Loucy (cell line): ENCODE data around the gene ZNF32.
"Not testable (repeated sequence)": the region's sequence is repeated elsewhere in the genome, so short reads cannot be mapped to it uniquely, and the experiment has no call there.

Source experiments
- H2AFZ ChIP-seq: fragments of 200-600 bp; sonication (generic); 2 replicates; pipeline ENCODE4 v1.6.0; 2016; ENCODE audit warnings: antibody characterized with exemption, mild to moderate bottlenecking, low read length, moderate library complexity
- H3F3A ChIP-seq: fragments of 200-600 bp; 2 replicates; pipeline ENCODE4 v1.6.0; 2016; ENCODE audit warnings: antibody characterized with exemption, low read depth, mild to moderate bottlenecking
- H3K27me3 ChIP-seq: fragments of 200-600 bp; sonication (generic); 2 replicates; pipeline ENCODE4 v1.6.1; 2014; ENCODE audit warnings: low read length, mild to moderate bottlenecking; ENCODE audit not compliant: insufficient read depth, poor library complexity, severe bottlenecking
- H3K36me3 ChIP-seq: fragments of 200-600 bp; sonication (generic); 2 replicates; pipeline ENCODE4 v1.6.1; 2016; ENCODE audit warnings: low read length; ENCODE audit not compliant: insufficient read depth
- H3K4me1 ChIP-seq: fragments of 200-600 bp; sonication (generic); 2 replicates; pipeline ENCODE4 v1.5.1; 2014; ENCODE audit warnings: low read length, mild to moderate bottlenecking; ENCODE audit not compliant: insufficient read depth, poor library complexity, severe bottlenecking
- H3K4me2 ChIP-seq: fragments of 200-600 bp; sonication (generic); 2 replicates; pipeline ENCODE4 v1.6.0; 2014; ENCODE audit warnings: antibody characterized with exemption, low read length, low read depth, mild to moderate bottlenecking; ENCODE audit not compliant: poor library complexity, severe bottlenecking
- H3K4me3 ChIP-seq: fragments of 200-600 bp; sonication (generic); 2 replicates; pipeline ENCODE4 v1.5.1; 2014; ENCODE audit warnings: low read length, mild to moderate bottlenecking, mixed read lengths; ENCODE audit not compliant: poor library complexity, severe bottlenecking
- H3K79me2 ChIP-seq: fragments of 200-600 bp; sonication (generic); 2 replicates; pipeline ENCODE4 v1.6.1; 2014; ENCODE audit warnings: low read length; ENCODE audit not compliant: insufficient read depth
- H3K9ac ChIP-seq: fragments of 200-600 bp; sonication (generic); 2 replicates; pipeline ENCODE4 v1.6.0; 2014; ENCODE audit warnings: mild to moderate bottlenecking, low read depth, low read length, moderate library complexity; ENCODE audit not compliant: poor library complexity, severe bottlenecking
- H3K9me2 ChIP-seq: fragments of 200-600 bp; sonication (generic); replicated peaks from 2 replicates; pipeline ENCODE4 v1.6.1; 2016; ENCODE audit warnings: low read depth, low read length, mixed read lengths
- H3K9me3 ChIP-seq: fragments of 200-600 bp; sonication (generic); 2 replicates; pipeline ENCODE4 v1.6.1; 2014; ENCODE audit warnings: mild to moderate bottlenecking, antibody characterized with exemption, low read length, low read depth; ENCODE audit not compliant: insufficient read depth
- H4K20me1 ChIP-seq: fragments of 200-600 bp; sonication (generic); 2 replicates; pipeline ENCODE4 v1.6.0; 2014; ENCODE audit warnings: antibody characterized with exemption, low read length, mild to moderate bottlenecking; ENCODE audit not compliant: insufficient read depth, poor library complexity, severe bottlenecking
- EZH2phosphoT487 ChIP-seq: fragments of 200-600 bp; IDR thresholded peaks from 2 replicates; pipeline ENCODE4 v1.6.1; 2018; ENCODE audit warnings: antibody characterized with exemption, mild to moderate bottlenecking, moderate library complexity, borderline replicate concordance
- TF ChIP-seq, protein P1 (sequence below): fragments of 200-600 bp; sonication (generic); conservative IDR thresholded peaks from 2 replicates; pipeline ENCODE4 v1.5.1; 2014; ENCODE audit warnings: mild to moderate bottlenecking, antibody characterized with exemption, low read length

The ZNF32 gene

GRCh38 chr10:43640603-43641002, 8.1 kb downstream of the ZNF32 start:
- TF ChIP-seq, protein P1, sequence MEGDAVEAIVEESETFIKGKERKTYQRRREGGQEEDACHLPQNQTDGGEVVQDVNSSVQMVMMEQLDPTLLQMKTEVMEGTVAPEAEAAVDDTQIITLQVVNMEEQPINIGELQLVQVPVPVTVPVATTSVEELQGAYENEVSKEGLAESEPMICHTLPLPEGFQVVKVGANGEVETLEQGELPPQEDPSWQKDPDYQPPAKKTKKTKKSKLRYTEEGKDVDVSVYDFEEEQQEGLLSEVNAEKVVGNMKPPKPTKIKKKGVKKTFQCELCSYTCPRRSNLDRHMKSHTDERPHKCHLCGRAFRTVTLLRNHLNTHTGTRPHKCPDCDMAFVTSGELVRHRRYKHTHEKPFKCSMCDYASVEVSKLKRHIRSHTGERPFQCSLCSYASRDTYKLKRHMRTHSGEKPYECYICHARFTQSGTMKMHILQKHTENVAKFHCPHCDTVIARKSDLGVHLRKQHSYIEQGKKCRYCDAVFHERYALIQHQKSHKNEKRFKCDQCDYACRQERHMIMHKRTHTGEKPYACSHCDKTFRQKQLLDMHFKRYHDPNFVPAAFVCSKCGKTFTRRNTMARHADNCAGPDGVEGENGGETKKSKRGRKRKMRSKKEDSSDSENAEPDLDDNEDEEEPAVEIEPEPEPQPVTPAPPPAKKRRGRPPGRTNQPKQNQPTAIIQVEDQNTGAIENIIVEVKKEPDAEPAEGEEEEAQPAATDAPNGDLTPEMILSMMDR = no peak
- TF ChIP-seq EZH2phosphoT487 = no peak
- Histone ChIP-seq H3K9me3 (peaks cover 33% of the 10 kb centered on the region; the same call in 1 of the 2 replicates), H3F3A (no peaks in the 10 kb centered on the region), H3K4me3 (no peak overlapping the region), H3K9ac (no peak overlapping the region), H4K20me1 (no peaks in the 10 kb centered on the region), H3K4me2 (no peak overlapping the region), H3K4me1 (no peaks in the 10 kb centered on the region), H2AFZ (no peak overlapping the region), H3K36me3 (peaks cover 17% of the 10 kb centered on the region; the same call in 1 of the 2 replicates), H3K9me2 (no peaks in the 10 kb centered on the region), H3K27me3 (no peaks in the 10 kb centered on the region), H3K79me2 (no peaks in the 10 kb centered on the region)

GRCh38 chr10:43635816-43636215, 12.9 kb downstream of the ZNF32 start:
- not testable (repeated sequence) for H3K27me3 ChIP-seq, H3K79me2 ChIP-seq, H3K36me3 ChIP-seq, H3K4me1 ChIP-seq, H4K20me1 ChIP-seq, H3K4me3 ChIP-seq, H3K4me2 ChIP-seq, H3K9me3 ChIP-seq, H3K9ac ChIP-seq, H3F3A ChIP-seq, H3K9me2 ChIP-seq, H2AFZ ChIP-seq

DNA sequence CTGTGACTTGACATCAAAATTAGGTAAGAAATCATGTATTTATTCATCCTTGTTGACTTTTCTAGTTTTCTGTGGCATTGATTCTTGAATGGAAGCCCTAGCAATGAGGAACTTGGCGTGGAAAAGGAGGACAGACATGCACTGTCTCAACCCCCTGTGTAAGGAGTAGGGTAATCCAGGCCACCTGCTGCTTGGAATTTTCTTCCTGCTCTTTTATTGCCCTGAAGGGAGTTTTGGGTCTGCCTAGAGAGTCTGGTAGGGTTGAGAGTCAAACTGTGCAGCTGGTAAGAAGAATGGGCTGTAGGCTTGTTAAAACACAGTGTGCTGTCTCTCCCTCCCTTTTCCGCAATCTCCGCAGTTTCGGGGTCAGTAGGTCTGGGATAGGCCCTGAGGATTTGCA, 19.7 kb downstream of the ZNF32 start:
- H3K4me2 ChIP-seq = no peak overlapping the region
- H3K4me1 ChIP-seq = no peaks in the 10 kb centered on the region
- H3K9ac ChIP-seq = no peak overlapping the region
- H4K20me1 ChIP-seq = no peaks in the 10 kb centered on the region
- H3K79me2 ChIP-seq = no peaks in the 10 kb centered on the region
- no peak overlapping the region for H3K4me3 ChIP-seq
- TF ChIP-seq, protein P1 = no peak
- no peak for TF ChIP-seq EZH2phosphoT487
- H3K27me3 ChIP-seq = no peaks in the 10 kb centered on the region
- no peaks in the 10 kb centered on the region for H3F3A ChIP-seq
- no peaks in the 10 kb centered on the region for H3K9me3 ChIP-seq
- no peaks in the 10 kb centered on the region for H3K9me2 ChIP-seq
- H2AFZ ChIP-seq = no peak overlapping the region
- H3K36me3 ChIP-seq = no peaks in the 10 kb centered on the region

DNA sequence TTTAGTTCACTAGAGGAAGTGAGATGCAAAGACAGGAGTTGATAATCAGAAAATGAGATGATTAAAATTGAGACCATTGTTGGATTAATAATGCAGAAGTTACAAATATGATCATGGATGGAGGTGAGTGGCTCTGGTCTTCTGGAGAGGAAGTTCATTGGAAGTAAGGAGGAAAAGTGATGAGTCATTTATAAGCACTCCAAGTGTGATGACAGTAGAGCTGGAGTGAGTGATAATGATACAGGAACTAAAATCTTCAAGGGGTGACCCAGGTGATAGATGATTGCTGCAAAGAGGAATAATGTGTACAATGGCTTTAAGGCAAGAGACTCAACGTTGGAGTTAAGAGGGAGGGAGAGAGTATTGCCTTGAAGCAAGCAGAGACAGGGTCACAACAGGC, 20.7 kb downstream of the ZNF32 start:
- Histone ChIP-seq H3K36me3 (no peaks in the 10 kb centered on the region), H3K9ac (no peak overlapping the region), H3K4me3 (no peak overlapping the region), H3K9me3 (no peaks in the 10 kb centered on the region), H3K79me2 (no peaks in the 10 kb centered on the region), H3F3A (no peaks in the 10 kb centered on the region), H2AFZ (no peak overlapping the region), H3K4me1 (peaks cover 10% of the 10 kb centered on the region), H3K4me2 (no peak overlapping the region), H3K9me2 (no peaks in the 10 kb centered on the region), H4K20me1 (no peaks in the 10 kb centered on the region), H3K27me3 (no peaks in the 10 kb centered on the region)
- TF ChIP-seq, protein P1 = no peak
- TF ChIP-seq EZH2phosphoT487 = no peak
